Activated T-cell treated with anti-CD3 and anti-CD28 coated beads, Interleukin-2, amount 50 U/mL, for 24 hours (primary cell): ENCODE data around the gene MITD1.
"Not testable (repeated sequence)": the region's sequence is repeated elsewhere in the genome, so short reads cannot be mapped to it uniquely, and the experiment has no call there.

Experiments
- DNase-seq: peaks from one replicate; pipeline ENCODE4 v3.0.0-alpha.2; 2020
- H3K27ac Mint-ChIP-seq: 2 replicates; pipeline ENCODE4 v1.8.0; 2020; ENCODE audit warnings: mild to moderate bottlenecking, mixed read lengths
- H3K27me3 Mint-ChIP-seq: 2 replicates; pipeline ENCODE4 v1.8.0; 2020; ENCODE audit warnings: mixed read lengths
- H3K36me3 Mint-ChIP-seq: 2 replicates; pipeline ENCODE4 v1.8.0; 2020; ENCODE audit warnings: low read depth, mixed read lengths
- H3K4me1 Mint-ChIP-seq: 2 replicates; pipeline ENCODE4 v1.8.0; 2020; ENCODE audit warnings: low read depth, mixed read lengths
- H3K4me3 Mint-ChIP-seq: 2 replicates; pipeline ENCODE4 v1.8.0; 2020; ENCODE audit warnings: mild to moderate bottlenecking, moderate library complexity, mixed read lengths
- H3K9me3 Mint-ChIP-seq: 2 replicates; pipeline ENCODE4 v1.8.0; 2020; ENCODE audit warnings: mixed read lengths

The MITD1 gene

DNA sequence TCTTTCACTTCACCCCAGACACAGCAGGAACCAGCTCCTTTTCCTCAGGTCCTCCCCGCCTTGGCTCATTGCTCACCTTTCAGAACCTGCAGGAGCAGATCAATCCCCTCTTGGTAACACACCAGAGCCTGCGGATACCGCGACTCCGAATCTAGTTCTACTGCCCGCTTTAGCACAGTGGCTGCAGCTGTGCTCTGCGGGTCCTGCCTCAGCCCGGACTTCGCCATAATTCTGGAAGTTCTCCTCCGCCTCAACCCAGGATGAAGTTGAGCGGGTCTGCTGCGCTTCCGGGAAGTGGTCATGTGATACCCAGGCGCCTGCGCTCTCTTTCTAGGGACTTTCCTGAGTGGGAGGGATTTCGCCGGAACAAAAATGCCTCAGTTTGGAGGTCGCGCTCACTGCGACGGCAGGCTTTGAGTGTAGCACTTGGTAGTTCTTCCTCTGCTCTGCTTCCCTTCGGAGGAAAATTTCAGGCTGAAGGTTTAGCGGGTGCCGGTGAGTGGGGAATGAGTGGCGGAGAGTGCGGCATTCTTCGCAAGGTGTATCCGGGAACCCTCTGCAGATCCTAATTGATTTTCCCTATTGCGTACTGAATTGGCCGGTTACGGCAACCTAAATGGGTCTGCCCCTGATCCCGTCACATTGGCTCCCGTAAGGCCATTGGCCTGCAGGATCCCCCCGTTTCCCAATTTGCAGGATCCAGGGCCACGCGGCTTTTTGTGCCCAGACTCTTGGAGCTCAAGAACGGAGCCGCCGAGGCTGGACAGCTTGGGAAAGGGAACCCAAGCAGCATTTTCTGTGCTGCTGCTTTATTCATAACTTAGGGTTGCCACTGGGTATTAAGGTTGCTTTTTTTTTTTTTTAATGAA lies at the start of gene MITD1, which contains the start of gene MRPL30:
Gene MITD1 (minus strand): TSS at position 304 of the 869 bp plus-strand sequence. CDS start 77 bp downstream, at position 227.
Gene MRPL30 (plus strand): TSS at position 430 of the 869 bp plus-strand sequence. CDS start 5,020 bp downstream, outside the sequence.
- Mint-ChIP-seq H3K27ac (peak within 1 kb of the TSS; percentile 100), H3K27me3 (no peaks in the 10 kb centered on the region), H3K4me3 (peak within 1 kb of the TSS; percentile 100), H3K36me3 (peaks cover 52% of the 10 kb centered on the region), H3K9me3 (no peaks in the 10 kb centered on the region), H3K4me1 (peaks cover 63% of the 10 kb centered on the region)
- peak; percentile 90 for DNase-seq

DNA sequence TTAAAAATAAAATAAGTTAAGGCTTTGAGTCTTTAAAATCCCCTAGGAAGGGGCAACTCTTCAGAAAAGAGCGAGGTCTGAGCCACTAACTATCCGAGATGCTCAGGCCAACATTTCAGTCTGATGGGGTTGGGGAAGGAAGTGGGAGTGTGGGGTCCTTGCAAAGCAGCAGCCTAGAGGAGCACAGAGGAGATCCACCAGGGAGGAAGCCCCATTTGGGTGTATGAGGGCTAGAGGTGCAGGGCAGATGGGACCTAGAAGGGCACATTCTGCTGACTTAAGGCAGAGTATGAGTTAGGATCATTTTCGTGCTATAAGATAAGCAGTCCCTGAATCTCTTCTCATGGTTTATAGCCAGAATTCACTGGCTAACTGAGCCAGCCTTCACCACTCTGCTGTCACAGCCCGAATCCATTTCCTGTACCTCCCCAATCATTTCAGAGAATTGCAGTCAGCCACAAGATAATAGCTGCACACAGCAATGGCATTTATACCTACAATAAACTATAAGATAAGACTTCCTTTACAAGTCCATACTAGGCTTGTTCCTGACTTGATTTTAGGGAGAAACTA lies 37.2 kb upstream of the MITD1 start:
- Mint-ChIP-seq H3K27me3 (no peaks in the 10 kb centered on the region), H3K36me3 (peaks cover 30% of the 10 kb centered on the region), H3K4me1 (no peaks in the 10 kb centered on the region), H3K9me3 (no peaks in the 10 kb centered on the region), H3K27ac (no peak overlapping the region), H3K4me3 (no peak overlapping the region)
- DNase-seq = no peak

DNA sequence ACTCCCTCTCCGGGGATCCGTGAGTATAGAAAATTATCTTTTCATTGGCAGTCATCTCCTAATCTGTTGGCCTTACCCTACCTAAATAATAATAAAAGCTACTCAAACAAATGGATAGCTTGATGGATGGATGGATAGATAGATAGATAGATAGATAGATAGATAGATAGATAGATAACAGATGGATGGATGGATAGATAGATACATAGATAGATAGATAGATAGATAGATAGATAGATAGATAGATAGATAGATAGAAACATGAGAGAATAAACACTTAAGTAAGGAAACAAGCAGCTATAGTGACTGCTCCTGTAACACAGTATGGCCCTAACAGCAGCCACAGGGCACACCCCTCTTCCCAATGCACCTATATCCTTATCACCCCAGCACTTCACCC lies 35.2 kb upstream of the MITD1 start:
- DNase-seq = no peak
- Mint-ChIP-seq H3K4me1 (no peaks in the 10 kb centered on the region), H3K27ac (no peak overlapping the region), H3K4me3 (no peak overlapping the region), H3K27me3 (no peaks in the 10 kb centered on the region), H3K36me3 (peaks cover 28% of the 10 kb centered on the region), H3K9me3 (no peaks in the 10 kb centered on the region)

DNA sequence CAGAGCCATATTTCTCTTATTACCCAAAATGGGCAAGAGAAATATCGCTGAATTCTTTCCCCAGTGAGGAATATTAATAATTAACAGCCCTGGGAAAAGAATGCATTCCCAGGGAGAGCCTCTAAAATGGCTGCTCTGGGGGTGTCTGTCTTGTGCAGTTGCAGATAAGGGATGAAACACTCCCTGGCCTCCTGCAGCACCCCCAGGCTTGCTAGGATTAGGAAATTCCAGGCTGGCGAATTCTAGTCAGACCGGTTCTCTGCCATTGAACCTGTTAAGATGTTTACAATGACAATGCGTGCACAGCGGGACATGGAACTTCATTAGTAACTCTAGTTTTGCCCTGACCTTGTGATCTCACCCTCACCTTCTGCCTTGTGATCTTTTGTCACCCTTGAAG lies 24.6 kb upstream of the MITD1 start:
- peaks cover 1% of the 10 kb centered on the region for H3K4me1 Mint-ChIP-seq
- no peak overlapping the region for H3K4me3 Mint-ChIP-seq

DNA sequence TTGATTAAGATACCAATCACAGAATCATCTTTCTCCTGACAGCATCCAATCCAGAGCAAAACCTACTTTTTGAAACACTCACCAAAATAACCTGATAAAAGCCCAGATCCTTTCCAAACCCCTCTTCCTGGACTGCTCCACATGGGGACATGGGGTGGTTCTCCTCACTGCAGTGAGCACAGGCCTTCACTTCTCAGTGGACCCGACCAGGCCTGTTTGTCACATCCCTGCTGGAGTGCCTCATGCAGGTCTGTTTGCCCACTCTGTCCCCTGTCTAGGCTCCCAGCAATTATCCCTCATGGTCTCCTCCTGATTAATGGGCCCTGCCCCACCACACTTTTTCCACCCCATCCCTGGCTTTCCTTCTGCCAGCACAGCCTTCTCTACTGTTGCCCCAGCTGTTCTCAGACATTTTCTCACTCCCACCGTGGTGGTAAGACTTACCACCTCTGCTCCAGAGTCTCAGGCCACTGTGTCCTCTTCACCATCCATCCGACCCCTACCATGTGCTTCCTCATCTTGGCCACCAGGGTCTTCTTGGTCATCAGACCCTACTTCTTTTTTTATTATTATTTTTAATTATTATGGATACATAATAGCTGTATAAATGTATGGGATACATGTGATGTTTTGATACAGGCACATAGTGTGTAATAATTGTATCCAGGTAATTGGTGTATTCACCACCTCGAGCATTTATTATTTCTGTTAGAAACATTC lies 21.3 kb upstream of the MITD1 start:
- Mint-ChIP-seq H3K36me3 (peaks cover 51% of the 10 kb centered on the region), H3K27me3 (no peaks in the 10 kb centered on the region), H3K4me3 (no peak overlapping the region), H3K27ac (peak overlapping the region; percentile 5), H3K4me1 (peaks cover 3% of the 10 kb centered on the region), H3K9me3 (peaks cover 5% of the 10 kb centered on the region)
- no peak for DNase-seq

More for the DNA sequence above, 24.6 kb upstream of the MITD1 start:
- no peak for DNase-seq
- Mint-ChIP-seq H3K9me3 (peaks cover 5% of the 10 kb centered on the region), H3K27me3 (no peaks in the 10 kb centered on the region), H3K27ac (no peak overlapping the region), H3K36me3 (peaks cover 41% of the 10 kb centered on the region)

DNA sequence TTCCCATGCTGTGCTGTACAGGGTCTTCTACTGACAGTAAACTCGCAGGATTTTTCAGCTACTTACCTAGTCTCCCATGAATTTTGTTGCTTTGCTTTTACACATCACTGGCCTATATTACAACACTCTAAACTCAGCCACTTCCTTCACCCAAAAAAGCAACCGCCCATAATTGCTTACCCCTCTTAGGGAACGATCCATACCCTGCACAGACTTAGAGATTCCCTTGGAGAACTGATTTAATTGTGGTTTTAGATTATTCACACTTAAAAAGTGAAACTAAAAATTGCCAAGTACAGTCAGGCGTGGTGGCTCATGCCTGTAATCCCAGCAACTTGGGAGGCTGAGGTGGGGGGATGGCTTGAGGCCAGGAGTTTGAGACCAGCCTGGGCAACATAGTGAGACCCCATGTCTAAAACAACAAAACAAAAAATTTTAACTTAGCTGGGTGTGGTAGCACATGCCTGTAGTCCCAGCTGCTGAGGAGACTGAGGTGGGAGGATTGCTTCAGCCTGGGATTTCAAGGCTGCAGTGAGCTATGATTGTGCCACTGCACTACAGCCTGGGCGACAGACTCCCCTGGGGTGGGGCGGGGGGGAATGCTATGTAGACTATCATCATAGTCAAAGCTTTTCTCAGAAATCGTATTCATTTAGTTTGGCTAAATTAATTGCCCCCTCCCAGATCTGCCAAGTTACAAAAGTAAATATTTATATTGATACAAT lies 19.4 kb upstream of the MITD1 start:
- Mint-ChIP-seq H3K27ac (peak overlapping the region; percentile 18), H3K4me1 (peaks cover 3% of the 10 kb centered on the region), H3K9me3 (no peaks in the 10 kb centered on the region), H3K4me3 (no peak overlapping the region), H3K27me3 (no peaks in the 10 kb centered on the region), H3K36me3 (peaks cover 59% of the 10 kb centered on the region)
- DNase-seq = no peak

DNA sequence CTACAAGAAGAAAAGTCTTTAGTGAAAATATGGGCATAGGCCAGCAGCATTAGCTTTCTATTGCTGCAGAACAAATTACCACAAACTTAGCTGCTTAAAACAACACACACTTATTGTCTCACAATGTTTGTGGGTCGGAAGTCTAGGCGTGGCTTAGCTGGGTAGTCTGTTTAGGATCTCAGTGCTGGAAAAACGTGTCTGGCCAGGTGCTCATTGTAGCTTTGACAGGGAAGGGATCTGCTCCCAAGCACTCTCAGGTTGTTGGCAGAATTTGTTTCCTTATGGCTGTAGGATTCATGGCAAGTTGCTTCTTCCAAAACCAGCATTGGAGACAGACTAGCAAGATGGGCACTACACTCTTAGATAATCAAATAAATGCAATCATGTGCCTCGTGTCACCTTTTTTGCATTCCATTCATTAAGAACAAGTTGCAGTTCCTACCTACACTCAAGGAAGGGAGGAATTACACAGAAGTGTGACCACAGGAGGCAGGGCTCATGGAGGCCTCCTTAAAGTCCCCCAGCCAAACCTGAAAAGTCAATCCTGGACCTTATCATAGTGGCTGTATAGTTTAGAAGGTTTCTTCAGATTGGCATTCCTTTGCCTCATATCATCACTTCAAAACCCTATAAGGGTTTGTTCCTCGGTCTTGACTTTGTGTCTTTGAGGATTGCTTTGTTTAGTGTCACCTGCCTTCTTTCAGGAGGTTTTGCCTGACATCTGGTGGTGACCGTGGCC lies 17.4 kb upstream of the MITD1 start:
- peaks cover 3% of the 10 kb centered on the region for H3K4me1 Mint-ChIP-seq
- peak overlapping the region; percentile 24 for H3K27ac Mint-ChIP-seq
- no peaks in the 10 kb centered on the region for H3K9me3 Mint-ChIP-seq
- H3K36me3 Mint-ChIP-seq = peaks cover 67% of the 10 kb centered on the region
- DNase-seq = no peak
- no peaks in the 10 kb centered on the region for H3K27me3 Mint-ChIP-seq
- H3K4me3 Mint-ChIP-seq = no peak overlapping the region

DNA sequence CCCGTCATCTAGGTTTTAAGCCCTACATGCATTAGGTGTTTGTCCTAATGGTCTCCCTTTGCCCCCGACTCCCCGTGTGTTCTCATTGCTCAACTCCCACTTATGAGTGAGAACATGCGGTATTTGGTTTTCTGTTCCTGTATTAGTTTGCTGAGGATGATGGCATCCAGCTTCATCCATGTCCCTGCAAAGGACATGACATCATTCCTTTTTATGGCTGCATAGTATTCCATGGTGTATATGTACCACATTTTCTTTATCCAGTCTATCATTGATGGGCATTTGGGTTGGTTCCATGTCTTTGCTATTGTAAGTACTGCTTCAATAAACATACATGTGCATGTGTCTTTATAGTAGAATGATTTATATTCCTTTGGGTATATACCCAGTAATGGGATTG lies 11.5 kb upstream of the MITD1 start:
- not testable (repeated sequence) for H3K27me3 Mint-ChIP-seq, H3K9me3 Mint-ChIP-seq, DNase-seq, H3K4me3 Mint-ChIP-seq, H3K27ac Mint-ChIP-seq
- peaks cover 16% of the 10 kb centered on the region for H3K4me1 Mint-ChIP-seq
- peaks cover 85% of the 10 kb centered on the region for H3K36me3 Mint-ChIP-seq

DNA sequence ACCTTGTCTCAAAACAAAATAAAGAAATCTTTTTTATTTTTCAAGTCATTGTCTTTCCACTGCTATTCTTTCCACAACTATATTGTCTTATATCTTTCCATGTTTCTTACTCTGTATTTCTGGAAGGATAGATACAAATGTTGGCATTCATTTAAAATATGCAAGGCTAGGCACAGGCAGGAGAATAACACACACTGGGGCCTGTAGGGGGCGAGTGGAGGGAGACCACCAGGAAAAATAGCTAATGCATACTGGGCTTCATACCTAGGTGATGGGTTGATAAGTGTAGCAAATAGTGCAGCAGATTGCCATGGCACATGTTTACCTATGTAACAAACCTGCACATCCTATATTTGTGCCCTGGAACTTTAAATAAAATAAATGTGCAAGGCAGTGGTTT lies 9.7 kb upstream of the MITD1 start:
- H3K27me3 Mint-ChIP-seq = no peaks in the 10 kb centered on the region
- peak overlapping the region; percentile 26 for H3K27ac Mint-ChIP-seq
- no peak for DNase-seq
- peaks cover 23% of the 10 kb centered on the region for H3K4me1 Mint-ChIP-seq
- peaks cover 81% of the 10 kb centered on the region for H3K36me3 Mint-ChIP-seq
- no peaks in the 10 kb centered on the region for H3K9me3 Mint-ChIP-seq
- H3K4me3 Mint-ChIP-seq = no peak overlapping the region

DNA sequence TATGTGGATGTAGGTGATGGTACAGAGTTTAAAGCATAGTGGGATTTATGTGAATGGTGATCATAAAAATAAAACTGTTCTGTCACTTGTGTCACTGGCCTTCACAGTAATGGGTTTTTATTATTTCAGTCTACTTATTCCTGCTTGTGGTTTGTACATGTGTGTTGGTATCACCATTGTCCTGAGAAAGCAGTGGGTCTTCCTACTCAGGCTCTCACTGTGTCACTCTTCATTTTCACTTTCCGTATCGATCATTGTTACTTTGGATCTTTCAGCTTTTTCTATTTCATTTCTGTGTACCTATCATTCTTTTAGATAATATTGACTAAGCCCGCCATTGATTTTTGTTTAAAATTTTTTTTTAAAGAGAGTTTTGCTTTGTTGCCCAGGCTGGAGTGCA lies 7.5 kb upstream of the MITD1 start:
- Mint-ChIP-seq H3K27me3 (no peaks in the 10 kb centered on the region), H3K4me3 (no peak overlapping the region), H3K4me1 (peaks cover 36% of the 10 kb centered on the region), H3K9me3 (no peaks in the 10 kb centered on the region), H3K36me3 (peaks cover 74% of the 10 kb centered on the region), H3K27ac (peak overlapping the region; percentile 41)
- no peak for DNase-seq

DNA sequence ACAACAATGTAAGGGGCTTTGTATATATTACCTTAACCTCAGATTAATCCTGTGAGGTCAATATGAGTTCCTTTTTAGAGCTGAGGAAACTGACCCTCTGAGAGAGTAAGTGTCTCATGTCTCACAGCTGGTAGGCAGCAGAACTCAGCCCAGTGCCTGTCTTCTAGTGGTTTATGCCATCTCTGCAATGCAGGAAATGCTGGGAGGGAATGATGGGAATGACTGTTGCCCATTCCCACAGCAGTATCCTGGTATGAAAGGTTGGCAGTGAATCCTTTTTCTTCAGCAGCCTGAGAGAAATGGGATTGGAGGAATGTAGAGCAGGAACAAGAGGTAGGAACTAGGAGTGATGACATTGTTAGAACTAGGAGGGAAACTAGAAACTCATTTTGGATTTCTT lies 6.2 kb upstream of the MITD1 start:
- no peak for DNase-seq
- H3K4me1 Mint-ChIP-seq = peaks cover 42% of the 10 kb centered on the region
- H3K27me3 Mint-ChIP-seq = no peaks in the 10 kb centered on the region
- H3K27ac Mint-ChIP-seq = no peak overlapping the region
- no peak overlapping the region for H3K4me3 Mint-ChIP-seq
- peaks cover 65% of the 10 kb centered on the region for H3K36me3 Mint-ChIP-seq
- no peaks in the 10 kb centered on the region for H3K9me3 Mint-ChIP-seq

DNA sequence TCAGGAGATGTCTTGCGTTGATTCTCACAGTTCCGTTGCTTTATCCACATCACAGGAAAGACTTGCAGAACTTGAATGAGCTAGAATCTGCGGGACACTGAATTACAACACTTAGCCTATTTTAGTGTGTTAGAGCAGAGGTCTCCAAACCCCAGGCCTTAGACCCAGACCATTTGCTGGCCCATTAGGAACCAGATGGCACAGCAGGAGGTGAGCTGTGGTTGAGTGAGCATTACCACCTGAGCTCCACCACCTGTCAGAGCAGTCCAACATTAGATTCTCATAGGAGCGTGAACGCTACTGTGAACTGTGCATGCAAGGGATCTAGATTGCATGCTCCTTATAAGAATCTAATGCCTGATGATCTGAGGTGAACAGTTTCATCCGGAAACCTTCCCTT lies 4.0 kb upstream of the MITD1 start:
- no peak overlapping the region for H3K27ac Mint-ChIP-seq
- no peak for DNase-seq
- no peak overlapping the region for H3K4me3 Mint-ChIP-seq
- no peaks in the 10 kb centered on the region for H3K9me3 Mint-ChIP-seq
- peaks cover 58% of the 10 kb centered on the region for H3K36me3 Mint-ChIP-seq
- H3K27me3 Mint-ChIP-seq = no peaks in the 10 kb centered on the region
- peaks cover 51% of the 10 kb centered on the region for H3K4me1 Mint-ChIP-seq

DNA sequence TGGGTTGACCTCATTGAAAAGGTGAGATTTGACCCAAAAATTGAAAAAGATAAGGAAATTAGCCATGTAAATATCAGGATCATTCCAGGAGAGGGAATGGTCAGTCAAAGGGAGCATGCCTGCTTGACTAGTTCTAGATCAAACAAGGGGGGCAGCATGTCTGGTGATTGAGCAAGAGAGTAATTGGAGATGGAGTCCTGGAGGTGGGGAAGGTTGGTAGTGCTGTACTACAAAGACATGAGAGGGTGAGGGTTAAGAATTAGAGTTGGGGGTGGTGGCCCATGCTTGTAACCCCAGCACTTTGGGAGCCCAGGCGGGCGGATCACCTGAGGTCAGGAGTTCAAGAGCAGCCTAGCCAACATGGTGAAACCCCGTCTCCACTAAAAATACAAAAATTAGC lies 2.2 kb upstream of the MITD1 start:
- peak overlapping the region; percentile 13 for H3K4me3 Mint-ChIP-seq
- H3K27ac Mint-ChIP-seq = no peak overlapping the region
- peaks cover 53% of the 10 kb centered on the region for H3K36me3 Mint-ChIP-seq
- H3K4me1 Mint-ChIP-seq = peaks cover 59% of the 10 kb centered on the region
- DNase-seq = no peak
- no peaks in the 10 kb centered on the region for H3K27me3 Mint-ChIP-seq
- no peaks in the 10 kb centered on the region for H3K9me3 Mint-ChIP-seq

DNA sequence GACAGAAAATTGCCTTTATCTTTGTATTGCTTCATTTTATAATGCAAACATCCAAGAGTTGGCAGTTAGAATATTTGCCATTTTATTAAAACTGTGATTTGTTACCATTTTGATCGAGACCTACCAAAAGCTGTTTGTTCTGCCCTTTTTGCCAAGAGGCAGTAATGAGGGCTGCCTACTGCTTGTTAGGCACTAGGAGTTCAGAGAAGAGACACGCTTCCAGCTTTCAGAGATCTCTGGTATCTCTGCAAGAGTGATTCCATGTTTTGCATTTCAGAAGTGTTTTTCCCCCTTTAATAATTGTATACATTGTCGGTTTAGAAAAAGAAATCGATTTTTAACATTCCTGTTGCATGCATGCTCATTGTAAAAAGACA lies 754 bp upstream of the MITD1 start:
- peaks cover 55% of the 10 kb centered on the region for H3K36me3 Mint-ChIP-seq
- H3K9me3 Mint-ChIP-seq = no peaks in the 10 kb centered on the region
- H3K27me3 Mint-ChIP-seq = no peaks in the 10 kb centered on the region
- no peak for DNase-seq
- peak overlapping the region; percentile 100 for H3K4me3 Mint-ChIP-seq
- peak overlapping the region; percentile 100 for H3K27ac Mint-ChIP-seq
- H3K4me1 Mint-ChIP-seq = peaks cover 61% of the 10 kb centered on the region
